ENCODE measurements around the gene MTA1. TPM values are rescaled to one million over a fixed set of nuclear protein-coding genes. Genes with fewer than 3 reads are reported as not detected.

MTA1 gene
- total RNA-seq, 1 donor from 2014 or later = 119 TPM

GRCh38 chr14:105388110-105388951 lies 31.3 kb upstream of the MTA1 start:
- intact Hi-C loops (cut with micrococcal nuclease) = no loop called here
- Mint-ChIP-seq H3K27ac (no peak overlapping the region), H3K27me3 (no peaks in the 10 kb centered on the region), H3K36me3 (ENCODE audit: low read depth) (peaks cover 5% of the 10 kb centered on the region), H3K4me1 (peaks cover 12% of the 10 kb centered on the region), H3K9me3 (no peaks in the 10 kb centered on the region), H3K4me3 (no peak overlapping the region)
- ATAC-seq (ENCODE audit: low read depth) = no peak
- DNase-seq = no peak
- TF ChIP-seq CTCF (IDR thresholded peaks at IDR 0.05) = no peak
- ChIA-PET CTCF (interaction anchor here (2.3 kb wide), 1 partner anchor 17 kb away, joined by 6 read pairs; no protein-coding TSS in a partner anchor), POLR2A (interaction anchor here (0.6 kb wide), 1 partner anchor 34 kb away, joined by 6 read pairs; no protein-coding TSS in a partner anchor)

GRCh38 chr14:105388976-105389375 lies 30.7 kb upstream of the MTA1 start:
- no peak for TF ChIP-seq CTCF (IDR thresholded peaks at IDR 0.05)
- no peaks in the 10 kb centered on the region for H3K27me3 Mint-ChIP-seq
- intact Hi-C loops (cut with micrococcal nuclease) = no loop called here
- DNase-seq (no peak), ATAC-seq (ENCODE audit: low read depth) (no peak)
- H3K4me3 Mint-ChIP-seq = no peak overlapping the region
- POLR2A ChIA-PET = interaction anchor here (0.6 to 1.4 kb wide), 2 partner anchors 33 to 34 kb away, joined by 3 to 6 read pairs; no protein-coding TSS in a partner anchor
- no peak overlapping the region for H3K27ac Mint-ChIP-seq
- H3K4me1 Mint-ChIP-seq = peaks cover 12% of the 10 kb centered on the region
- H3K36me3 Mint-ChIP-seq (ENCODE audit: low read depth) = no peaks in the 10 kb centered on the region
- H3K9me3 Mint-ChIP-seq = no peaks in the 10 kb centered on the region
- CTCF ChIA-PET = interaction anchor here (1.1 to 2.3 kb wide), 3 partner anchors 18 to 148 kb away, joined by 3 to 6 read pairs (median 6); no protein-coding TSS in a partner anchor

GRCh38 chr14:105389534-105389933 lies 30.1 kb upstream of the MTA1 start:
- H3K4me1 Mint-ChIP-seq = peaks cover 12% of the 10 kb centered on the region
- H3K36me3 Mint-ChIP-seq (ENCODE audit: low read depth) = no peaks in the 10 kb centered on the region
- H3K9me3 Mint-ChIP-seq = no peaks in the 10 kb centered on the region
- no peak for DNase-seq
- ATAC-seq (ENCODE audit: low read depth) = no peak
- no peaks in the 10 kb centered on the region for H3K27me3 Mint-ChIP-seq
- POLR2A ChIA-PET = interaction anchor here (0.8 to 1.4 kb wide), 2 partner anchors 32 to 88 kb away, joined by 3 read pairs; partner anchors contain the start of gene BRF1
- H3K4me3 Mint-ChIP-seq = no peak overlapping the region
- H3K27ac Mint-ChIP-seq = no peak overlapping the region
- TF ChIP-seq CTCF (IDR thresholded peaks at IDR 0.05) = no peak
- intact Hi-C loops (cut with micrococcal nuclease) = no loop called here
- CTCF ChIA-PET = interaction anchor here (1.1 to 2.3 kb wide), 4 partner anchors 19 to 148 kb away, joined by 3 to 6 read pairs (median 4); no protein-coding TSS in a partner anchor

- H3K4me1 Mint-ChIP-seq = peaks cover 12% of the 10 kb centered on the region
- no peak overlapping the region for H3K4me3 Mint-ChIP-seq
- peak; percentile 78 for ATAC-seq (ENCODE audit: low read depth)
- no peaks in the 10 kb centered on the region for H3K27me3 Mint-ChIP-seq
- no peaks in the 10 kb centered on the region for H3K36me3 Mint-ChIP-seq (ENCODE audit: low read depth)
- H3K27ac Mint-ChIP-seq = peak overlapping the region; percentile 59
- ChIA-PET CTCF (interaction anchor here (1.1 to 2.3 kb wide), 4 partner anchors 19 to 147 kb away, joined by 3 to 6 read pairs (median 4); no protein-coding TSS in a partner anchor), POLR2A (interaction anchor here (0.8 to 1.4 kb wide), 2 partner anchors 31 to 89 kb away, joined by 3 read pairs; partner anchors contain the start of gene BRF1)
- intact Hi-C loops (cut with micrococcal nuclease) = no loop called here
- no peak for TF ChIP-seq CTCF (IDR thresholded peaks at IDR 0.05)
- no peaks in the 10 kb centered on the region for H3K9me3 Mint-ChIP-seq
- no peak for DNase-seq
Measured at GRCh38 chr14:105389976-105390848, 29.4 kb upstream of the MTA1 start.
